ENCODE data around the gene EVA1C.
"Not testable (repeated sequence)": the region's sequence is repeated elsewhere in the genome, so short reads cannot be mapped to it uniquely, and the experiment has no call there.

DNA sequence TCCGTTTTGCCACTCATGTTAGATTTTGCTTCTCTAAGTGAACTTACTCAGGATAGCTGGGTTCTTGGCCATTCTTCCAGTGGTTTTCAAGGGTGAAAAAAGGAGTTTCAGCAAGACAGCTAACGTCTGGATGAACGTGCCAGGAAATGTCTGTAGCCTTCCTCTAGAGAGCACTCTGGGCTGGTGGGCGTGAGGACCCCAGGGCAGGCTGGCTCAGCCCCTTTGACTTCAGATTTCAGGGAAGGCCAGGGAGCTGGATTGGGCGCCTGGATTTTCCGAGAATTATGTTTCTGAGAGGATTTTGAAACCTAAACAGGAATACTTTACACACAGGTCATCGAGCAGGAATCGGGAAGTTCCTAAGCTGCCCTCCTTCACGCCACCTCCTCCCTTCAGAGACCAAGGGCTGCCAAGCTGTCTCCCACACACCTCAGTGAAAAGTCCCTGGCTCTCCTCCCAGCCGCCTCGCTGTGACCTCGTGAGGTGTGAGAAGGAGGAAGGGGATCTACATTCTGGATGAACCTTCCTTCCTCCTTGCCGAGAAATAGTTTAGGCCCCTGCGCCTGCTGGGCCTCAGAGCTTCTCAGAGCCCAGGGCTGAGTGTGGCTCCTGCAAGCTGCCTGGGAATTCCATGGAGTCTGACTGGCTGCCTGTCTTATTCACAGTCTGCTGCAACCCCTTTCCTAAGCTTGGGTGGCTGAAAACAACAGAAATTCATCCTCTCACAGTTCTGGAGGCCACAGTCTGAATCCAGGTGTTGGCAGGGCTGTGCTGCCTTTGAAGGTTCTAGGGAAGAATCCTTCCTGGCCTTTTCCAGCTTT is 38.6 kb downstream of the EVA1C start:
- TF ChIP-seq, protein P1, sequence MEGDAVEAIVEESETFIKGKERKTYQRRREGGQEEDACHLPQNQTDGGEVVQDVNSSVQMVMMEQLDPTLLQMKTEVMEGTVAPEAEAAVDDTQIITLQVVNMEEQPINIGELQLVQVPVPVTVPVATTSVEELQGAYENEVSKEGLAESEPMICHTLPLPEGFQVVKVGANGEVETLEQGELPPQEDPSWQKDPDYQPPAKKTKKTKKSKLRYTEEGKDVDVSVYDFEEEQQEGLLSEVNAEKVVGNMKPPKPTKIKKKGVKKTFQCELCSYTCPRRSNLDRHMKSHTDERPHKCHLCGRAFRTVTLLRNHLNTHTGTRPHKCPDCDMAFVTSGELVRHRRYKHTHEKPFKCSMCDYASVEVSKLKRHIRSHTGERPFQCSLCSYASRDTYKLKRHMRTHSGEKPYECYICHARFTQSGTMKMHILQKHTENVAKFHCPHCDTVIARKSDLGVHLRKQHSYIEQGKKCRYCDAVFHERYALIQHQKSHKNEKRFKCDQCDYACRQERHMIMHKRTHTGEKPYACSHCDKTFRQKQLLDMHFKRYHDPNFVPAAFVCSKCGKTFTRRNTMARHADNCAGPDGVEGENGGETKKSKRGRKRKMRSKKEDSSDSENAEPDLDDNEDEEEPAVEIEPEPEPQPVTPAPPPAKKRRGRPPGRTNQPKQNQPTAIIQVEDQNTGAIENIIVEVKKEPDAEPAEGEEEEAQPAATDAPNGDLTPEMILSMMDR (IDR thresholded peaks at IDR 0.05; ENCODE audit: extremely low read depth in 1 of 2, insufficient read depth in 1 of 2, low read depth in 1 of 2, low read length in 2 of 2) = not testable (repeated sequence)
- TF ChIP-seq POLR2AphosphoS5 (IDR thresholded peaks at IDR 0.05; ENCODE audit: insufficient read depth, low read depth, low read length); MYC (IDR thresholded peaks at IDR 0.05; ENCODE audit: low read depth, low read length); POLR2A (IDR thresholded peaks at IDR 0.05; ENCODE audit: low read depth, low read length); EZH2 (IDR thresholded peaks at IDR 0.05; ENCODE audit: borderline replicate concordance, low read depth, low read length, severe bottlenecking); FOS (IDR thresholded peaks at IDR 0.05; ENCODE audit: borderline replicate concordance, insufficient read depth, low read length); GATA2 (IDR thresholded peaks at IDR 0.05; ENCODE audit: insufficient read depth, insufficient read length, low read depth, low read length); JUN (IDR thresholded peaks at IDR 0.05; ENCODE audit: borderline replicate concordance, insufficient read depth, insufficient read length, low read depth): not testable (repeated sequence)
- TF ChIP-seq, protein P2, sequence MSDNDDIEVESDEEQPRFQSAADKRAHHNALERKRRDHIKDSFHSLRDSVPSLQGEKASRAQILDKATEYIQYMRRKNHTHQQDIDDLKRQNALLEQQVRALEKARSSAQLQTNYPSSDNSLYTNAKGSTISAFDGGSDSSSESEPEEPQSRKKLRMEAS (IDR thresholded peaks at IDR 0.05; ENCODE audit: insufficient read depth, insufficient read length) = not testable (repeated sequence)

Measured in endothelial cell of umbilical vein (primary cell).